Astrocyte (in vitro differentiated cells and primary cell): ENCODE data around the gene ZNF487. TPM values are rescaled to one million over a fixed set of nuclear protein-coding genes. Genes with fewer than 3 reads are reported as not detected.
"Not testable (repeated sequence)": the region's sequence is repeated elsewhere in the genome, so short reads cannot be mapped to it uniquely, and the experiment has no call there.

Source experiments
- DNase-seq: peaks from one replicate; pipeline ENCODE4 v3.0.0-alpha.2; 2010; ENCODE audit warnings: low read depth
- FAIRE-seq: peaks from 2 replicates; lab custom pipeline; 2011; peaks lifted over from hg19 to GRCh38; lab: Jason Lieb, UNC
- H2AFZ ChIP-seq: 2 replicates; pipeline ENCODE4 v1.6.0; 2012; ENCODE audit warnings: low read depth, low read length, inconsistent platforms
- H3K27ac ChIP-seq: 2 replicates; pipeline ENCODE4 v1.5.1; 2011; ENCODE audit warnings: low read depth, low read length, inconsistent platforms
- H3K27me3 ChIP-seq: 2 replicates; pipeline ENCODE4 v1.6.0; 2011; ENCODE audit warnings: low read length, inconsistent platforms; ENCODE audit not compliant: insufficient read depth
- H3K36me3 ChIP-seq: 2 replicates; pipeline ENCODE4 v1.5.1; 2011; ENCODE audit warnings: low read length, inconsistent platforms; ENCODE audit not compliant: insufficient read depth
- H3K4me1 ChIP-seq: 2 replicates; pipeline ENCODE4 v1.5.1; 2011; ENCODE audit warnings: low read length, inconsistent platforms; ENCODE audit not compliant: insufficient read depth
- H3K4me2 ChIP-seq: 2 replicates; pipeline ENCODE4 v1.6.0; 2012; ENCODE audit warnings: low read length, inconsistent platforms
- H3K4me3 ChIP-seq: 2 replicates; pipeline ENCODE4 v1.5.1; 2011; ENCODE audit warnings: low read depth, mild to moderate bottlenecking, low read length, inconsistent platforms; ENCODE audit not compliant: insufficient read depth
- H3K79me2 ChIP-seq: 2 replicates; pipeline ENCODE4 v1.6.0; 2012; ENCODE audit warnings: mild to moderate bottlenecking, low read length, inconsistent platforms; ENCODE audit not compliant: insufficient read depth
- H3K9ac ChIP-seq: 2 replicates; pipeline ENCODE4 v1.6.0; 2012; ENCODE audit warnings: mild to moderate bottlenecking, low read length, inconsistent platforms
- H3K9me3 ChIP-seq: 2 replicates; pipeline ENCODE4 v1.5.1; 2012; ENCODE audit warnings: low read depth, mild to moderate bottlenecking, low read length, inconsistent platforms; ENCODE audit not compliant: insufficient read depth
- H4K20me1 ChIP-seq: 2 replicates; pipeline ENCODE4 v1.6.0; 2012; ENCODE audit warnings: low read length, inconsistent platforms; ENCODE audit not compliant: insufficient read depth
- H3K27ac Mint-ChIP-seq: one replicate; pipeline ENCODE4 v1.8.0; 2021; ENCODE audit warnings: mild to moderate bottlenecking, mixed read lengths; ENCODE audit not compliant: unreplicated experiment
- H3K27me3 Mint-ChIP-seq: one replicate; pipeline ENCODE4 v1.8.0; 2021; ENCODE audit warnings: low read depth, mixed read lengths; ENCODE audit not compliant: unreplicated experiment
- H3K36me3 Mint-ChIP-seq: one replicate; pipeline ENCODE4 v1.8.0; 2021; ENCODE audit warnings: low read depth, mixed read lengths; ENCODE audit not compliant: unreplicated experiment
- H3K4me1 Mint-ChIP-seq: one replicate; pipeline ENCODE4 v1.8.0; 2021; ENCODE audit warnings: low read depth, mixed read lengths; ENCODE audit not compliant: unreplicated experiment
- H3K4me3 Mint-ChIP-seq: one replicate; pipeline ENCODE4 v1.8.0; 2021; ENCODE audit warnings: mild to moderate bottlenecking, moderate library complexity, mixed read lengths; ENCODE audit not compliant: unreplicated experiment
- H3K9me3 Mint-ChIP-seq: one replicate; pipeline ENCODE4 v1.8.0; 2021; ENCODE audit warnings: mild to moderate bottlenecking, mixed read lengths; ENCODE audit not compliant: unreplicated experiment
- EZH2 ChIP-seq: IDR thresholded peaks from 2 replicates; pipeline ENCODE4 v1.6.1; 2012; ENCODE audit warnings: mild to moderate bottlenecking, low read length, inconsistent platforms; ENCODE audit not compliant: insufficient read depth
- total RNA-seq: library from RNA; stranded (reverse); gene quantifications from 2 replicates; pipeline ENCODE4 v1.2.1, GENCODE V29; 2021
- TF ChIP-seq, protein P1 (sequence below): IDR thresholded peaks from 2 replicates; pipeline ENCODE4 v1.5.1; 2011; ENCODE audit warnings: low read depth, mild to moderate bottlenecking, inconsistent platforms, low read length, moderate library complexity; ENCODE audit not compliant: insufficient read depth

Gene ZNF487
- total RNA-seq, 1 donor from 2014 or later, result 2.8 TPM

DNA sequence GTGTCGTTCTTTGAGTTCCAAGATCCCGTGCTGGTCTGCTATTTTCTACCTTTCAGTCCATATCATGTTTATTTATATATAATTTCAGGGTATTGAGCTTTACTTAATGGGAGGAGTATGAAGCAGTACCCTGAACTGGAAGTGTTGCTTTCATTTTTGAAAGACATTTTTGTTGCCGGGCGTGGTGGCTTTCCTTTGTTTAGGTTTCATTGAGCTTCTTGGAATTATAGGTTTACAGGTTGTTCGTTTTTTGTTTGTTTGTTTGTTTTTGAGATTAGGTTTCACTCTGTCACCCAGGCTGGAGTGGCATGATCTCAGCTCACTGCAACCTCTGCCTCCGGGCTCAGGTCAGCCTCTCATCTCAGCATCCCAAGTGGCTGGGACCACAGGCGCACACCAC is 7.4 kb downstream of the ZNF487 start:
- no peak for FAIRE-seq

DNA sequence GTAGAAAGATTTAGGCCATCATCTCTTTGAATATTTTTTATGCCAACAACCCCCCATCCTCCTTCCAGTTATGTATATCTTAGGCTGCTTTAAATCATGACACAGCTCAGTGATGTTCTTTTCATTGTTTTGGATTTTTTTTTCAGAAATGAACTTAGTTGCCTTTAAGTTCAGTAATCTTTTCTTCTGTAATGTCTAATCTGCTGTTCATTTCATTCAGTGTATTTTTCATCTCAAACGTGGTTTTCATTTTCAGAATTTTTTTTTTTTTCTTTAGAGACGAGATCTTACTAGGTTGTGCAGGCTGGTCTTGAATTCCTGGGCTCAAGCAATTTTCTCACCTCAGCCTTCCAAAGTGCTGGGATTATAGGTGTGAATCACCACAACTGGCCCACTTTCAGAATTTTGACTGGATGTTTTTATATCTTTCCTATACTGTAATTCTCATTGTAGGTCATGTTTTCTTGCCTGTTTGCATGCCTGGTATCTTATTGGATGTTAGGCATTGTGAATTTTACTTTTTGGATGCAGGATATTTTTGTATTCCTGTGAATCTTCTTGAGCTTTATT is 8.1 kb downstream of the ZNF487 start:
- H4K20me1 ChIP-seq, result no peaks in the 10 kb centered on the region
- H2AFZ ChIP-seq, result no peak overlapping the region
- TF ChIP-seq, protein P1, sequence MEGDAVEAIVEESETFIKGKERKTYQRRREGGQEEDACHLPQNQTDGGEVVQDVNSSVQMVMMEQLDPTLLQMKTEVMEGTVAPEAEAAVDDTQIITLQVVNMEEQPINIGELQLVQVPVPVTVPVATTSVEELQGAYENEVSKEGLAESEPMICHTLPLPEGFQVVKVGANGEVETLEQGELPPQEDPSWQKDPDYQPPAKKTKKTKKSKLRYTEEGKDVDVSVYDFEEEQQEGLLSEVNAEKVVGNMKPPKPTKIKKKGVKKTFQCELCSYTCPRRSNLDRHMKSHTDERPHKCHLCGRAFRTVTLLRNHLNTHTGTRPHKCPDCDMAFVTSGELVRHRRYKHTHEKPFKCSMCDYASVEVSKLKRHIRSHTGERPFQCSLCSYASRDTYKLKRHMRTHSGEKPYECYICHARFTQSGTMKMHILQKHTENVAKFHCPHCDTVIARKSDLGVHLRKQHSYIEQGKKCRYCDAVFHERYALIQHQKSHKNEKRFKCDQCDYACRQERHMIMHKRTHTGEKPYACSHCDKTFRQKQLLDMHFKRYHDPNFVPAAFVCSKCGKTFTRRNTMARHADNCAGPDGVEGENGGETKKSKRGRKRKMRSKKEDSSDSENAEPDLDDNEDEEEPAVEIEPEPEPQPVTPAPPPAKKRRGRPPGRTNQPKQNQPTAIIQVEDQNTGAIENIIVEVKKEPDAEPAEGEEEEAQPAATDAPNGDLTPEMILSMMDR, result no peak
- no peak for TF ChIP-seq EZH2

More for the DNA sequence above, 7.4 kb downstream of the ZNF487 start:
- Histone ChIP-seq H3K27me3 (no peaks in the 10 kb centered on the region), H3K9ac (no peak overlapping the region), H3K79me2 (no peaks in the 10 kb centered on the region), H3K4me3 (no peak overlapping the region), H4K20me1 (no peaks in the 10 kb centered on the region), H3K27ac (no peak overlapping the region), H3K9me3 (no peaks in the 10 kb centered on the region), H3K4me1 (no peaks in the 10 kb centered on the region), H3K4me2 (no peak overlapping the region), H2AFZ (no peak overlapping the region), H3K36me3 (no peaks in the 10 kb centered on the region)
- TF ChIP-seq EZH2, result no peak
- TF ChIP-seq, protein P1, result no peak
- H3K4me1 Mint-ChIP-seq, result no peaks in the 10 kb centered on the region
- no peak overlapping the region for H3K4me3 Mint-ChIP-seq
- H3K36me3 Mint-ChIP-seq, result peaks cover 9% of the 10 kb centered on the region
- H3K9me3 Mint-ChIP-seq, result no peaks in the 10 kb centered on the region
- H3K27ac Mint-ChIP-seq, result no peak overlapping the region
- no peaks in the 10 kb centered on the region for H3K27me3 Mint-ChIP-seq
- no peak for DNase-seq

DNA sequence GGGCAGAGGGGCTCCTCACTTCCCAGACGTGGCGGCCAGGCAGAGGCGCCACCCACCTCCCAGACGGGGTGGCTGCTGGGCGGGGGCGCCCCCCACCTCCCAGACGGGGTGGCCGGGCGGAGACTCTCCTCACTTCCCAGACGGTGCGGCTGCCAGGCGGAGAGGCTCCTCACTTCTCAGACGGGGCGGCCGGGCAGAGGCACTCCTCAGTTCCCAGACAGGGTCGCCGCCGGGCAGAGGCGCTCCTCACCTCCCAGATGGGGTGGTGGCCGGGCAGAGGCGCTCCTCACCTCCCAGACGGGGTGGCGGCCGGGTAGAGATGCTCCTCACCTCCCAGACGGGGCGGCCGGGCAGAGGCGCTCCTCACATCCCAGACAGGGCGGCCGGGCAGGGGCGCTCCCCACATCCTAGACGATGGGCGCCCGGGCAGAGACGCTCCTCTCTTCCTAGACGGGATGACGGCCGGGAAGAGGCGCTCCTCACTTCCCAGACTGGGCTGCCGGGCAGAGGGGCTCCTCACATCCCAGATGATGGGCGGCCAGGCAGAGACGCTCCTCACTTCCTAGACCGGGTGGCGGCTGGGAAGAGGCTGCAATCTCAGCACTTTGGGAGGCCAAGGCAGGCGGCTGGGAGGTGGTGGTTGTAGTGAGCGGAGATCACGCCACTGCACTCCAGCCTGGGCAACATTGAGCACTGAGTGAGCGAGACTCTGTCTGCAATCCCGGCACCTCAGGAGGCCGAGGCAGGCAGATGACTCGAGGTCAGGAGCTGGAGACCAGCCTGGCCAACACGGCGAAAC is 9.5 kb downstream of the ZNF487 start:
- not testable (repeated sequence) for H3K36me3 Mint-ChIP-seq, H3K4me2 ChIP-seq, H3K27ac Mint-ChIP-seq, H3K4me1 ChIP-seq, H3K79me2 ChIP-seq, H3K27ac ChIP-seq, DNase-seq, H3K4me3 Mint-ChIP-seq, H3K27me3 Mint-ChIP-seq, H3K4me3 ChIP-seq, H4K20me1 ChIP-seq, H3K9ac ChIP-seq, H3K9me3 ChIP-seq, H2AFZ ChIP-seq, H3K36me3 ChIP-seq, H3K4me1 Mint-ChIP-seq, H3K27me3 ChIP-seq, FAIRE-seq, H3K9me3 Mint-ChIP-seq

More for the DNA sequence above, 8.1 kb downstream of the ZNF487 start:
- Histone ChIP-seq H3K4me3 (no peak overlapping the region), H3K4me2 (no peak overlapping the region), H3K36me3 (no peaks in the 10 kb centered on the region), H3K9ac (no peak overlapping the region), H3K4me1 (no peaks in the 10 kb centered on the region), H3K79me2 (no peaks in the 10 kb centered on the region), H3K27me3 (no peaks in the 10 kb centered on the region), H3K27ac (no peak overlapping the region), H3K9me3 (no peaks in the 10 kb centered on the region)
- FAIRE-seq (no peak), DNase-seq (no peak)
- no peaks in the 10 kb centered on the region for H3K4me1 Mint-ChIP-seq
- H3K9me3 Mint-ChIP-seq, result no peaks in the 10 kb centered on the region
- no peak overlapping the region for H3K4me3 Mint-ChIP-seq
- no peak overlapping the region for H3K27ac Mint-ChIP-seq
- no peaks in the 10 kb centered on the region for H3K27me3 Mint-ChIP-seq
- H3K36me3 Mint-ChIP-seq, result peaks cover 9% of the 10 kb centered on the region
